ENCODE results near the gene KLF13.

DNA sequence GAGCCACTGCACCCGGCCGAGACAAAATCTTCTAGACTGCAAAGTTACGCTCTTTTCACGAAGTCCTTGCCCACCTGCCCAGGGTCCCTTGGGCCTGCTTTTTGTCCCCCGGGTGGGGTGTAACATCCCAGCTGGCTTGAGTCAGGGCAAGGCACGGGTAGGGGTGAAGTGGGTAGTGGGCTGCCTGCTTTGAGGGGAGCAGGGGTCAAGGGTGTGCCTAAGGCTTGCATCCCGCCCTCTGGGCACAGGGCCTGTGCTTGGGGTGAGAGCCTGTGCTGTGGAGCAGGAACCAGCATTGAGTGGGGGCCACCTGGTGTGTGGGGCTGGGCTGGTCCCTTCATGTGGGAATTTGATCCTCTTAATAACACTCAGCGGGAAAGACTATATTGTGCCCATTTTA is 74.6 kb downstream of the KLF13 start:
- TF ChIP-seq POLR2AphosphoS5 (IDR thresholded peaks at IDR 0.05) (no peak), EP300 (IDR thresholded peaks at IDR 0.05) (no peak)
- TF ChIP-seq, protein P1, sequence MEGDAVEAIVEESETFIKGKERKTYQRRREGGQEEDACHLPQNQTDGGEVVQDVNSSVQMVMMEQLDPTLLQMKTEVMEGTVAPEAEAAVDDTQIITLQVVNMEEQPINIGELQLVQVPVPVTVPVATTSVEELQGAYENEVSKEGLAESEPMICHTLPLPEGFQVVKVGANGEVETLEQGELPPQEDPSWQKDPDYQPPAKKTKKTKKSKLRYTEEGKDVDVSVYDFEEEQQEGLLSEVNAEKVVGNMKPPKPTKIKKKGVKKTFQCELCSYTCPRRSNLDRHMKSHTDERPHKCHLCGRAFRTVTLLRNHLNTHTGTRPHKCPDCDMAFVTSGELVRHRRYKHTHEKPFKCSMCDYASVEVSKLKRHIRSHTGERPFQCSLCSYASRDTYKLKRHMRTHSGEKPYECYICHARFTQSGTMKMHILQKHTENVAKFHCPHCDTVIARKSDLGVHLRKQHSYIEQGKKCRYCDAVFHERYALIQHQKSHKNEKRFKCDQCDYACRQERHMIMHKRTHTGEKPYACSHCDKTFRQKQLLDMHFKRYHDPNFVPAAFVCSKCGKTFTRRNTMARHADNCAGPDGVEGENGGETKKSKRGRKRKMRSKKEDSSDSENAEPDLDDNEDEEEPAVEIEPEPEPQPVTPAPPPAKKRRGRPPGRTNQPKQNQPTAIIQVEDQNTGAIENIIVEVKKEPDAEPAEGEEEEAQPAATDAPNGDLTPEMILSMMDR (IDR thresholded peaks at IDR 0.05), result no peak

Measured in sigmoid colon (tissue), 4 donors.